SK-N-SH treated with all-trans-retinoic acid at 6 μM for 48 hours (cell line): ENCODE data around the gene PLAAT1.

Source experiments
- ZFP3 ChIP-seq: fragments of 250-450 bp; sonication (Bioruptor Pico); IDR thresholded peaks from 2 replicates; pipeline ENCODE4 v1.5.0; 2020; ENCODE audit warnings: mild to moderate bottlenecking, moderate library complexity
- ZNF565 ChIP-seq: fragments of 450-650 bp; formaldehyde crosslinking; conservative IDR thresholded peaks from 2 replicates; pipeline ENCODE4 v1.5.0; 2020; ENCODE audit warnings: low read depth, mild to moderate bottlenecking, moderate library complexity

GRCh38 chr3:193231201-193231600, 9.8 kb upstream of the PLAAT1 start:
- TF ChIP-seq ZFP3 (CRISPR knock-in tag) (no peak), ZNF565 (CRISPR knock-in tag) (no peak)
